Mesenteric fat pad (tissue), 1 donor: ENCODE measurements around the gene CNOT10. TPM values are rescaled to one million over a fixed set of nuclear protein-coding genes. Genes with fewer than 3 reads are reported as not detected.
"Not testable (repeated sequence)": the region's sequence is repeated elsewhere in the genome, so short reads cannot be mapped to it uniquely, and the experiment has no call there.

Experiments
- DNase-seq: peaks from one replicate; pipeline ENCODE4 v3.0.0-alpha.2; 2020; ENCODE audit warnings: low spot score
- long read RNA-seq: library from polyadenylated mRNA; unstranded; transcript quantifications from one replicate; pipeline ENCODE4 v2.0.0, GENCODE V29; 2020
- total RNA-seq: library from RNA; stranded (reverse); fragmentation: NEBNext Ultra II Directional; extraction: Animal tissue kit (Norgen Biotek cat#: 25700); gene quantifications from one replicate; pipeline ENCODE4 v1.2.1, GENCODE V29; 2021
- donor health status: DM: yes; HTN: yes; CAD: no.

CNOT10 gene
- total RNA-seq, result 26.0 TPM
- long read RNA-seq, transcript CNOT10-201 (19 exons, 2,815 nt), result major isoform, 16 of 46 reads
- long read RNA-seq, partial matches to known transcripts, result 8 of 46 reads
- long read RNA-seq, other reads (novel, unspliced or antisense), result 20 of 46 reads

DNA sequence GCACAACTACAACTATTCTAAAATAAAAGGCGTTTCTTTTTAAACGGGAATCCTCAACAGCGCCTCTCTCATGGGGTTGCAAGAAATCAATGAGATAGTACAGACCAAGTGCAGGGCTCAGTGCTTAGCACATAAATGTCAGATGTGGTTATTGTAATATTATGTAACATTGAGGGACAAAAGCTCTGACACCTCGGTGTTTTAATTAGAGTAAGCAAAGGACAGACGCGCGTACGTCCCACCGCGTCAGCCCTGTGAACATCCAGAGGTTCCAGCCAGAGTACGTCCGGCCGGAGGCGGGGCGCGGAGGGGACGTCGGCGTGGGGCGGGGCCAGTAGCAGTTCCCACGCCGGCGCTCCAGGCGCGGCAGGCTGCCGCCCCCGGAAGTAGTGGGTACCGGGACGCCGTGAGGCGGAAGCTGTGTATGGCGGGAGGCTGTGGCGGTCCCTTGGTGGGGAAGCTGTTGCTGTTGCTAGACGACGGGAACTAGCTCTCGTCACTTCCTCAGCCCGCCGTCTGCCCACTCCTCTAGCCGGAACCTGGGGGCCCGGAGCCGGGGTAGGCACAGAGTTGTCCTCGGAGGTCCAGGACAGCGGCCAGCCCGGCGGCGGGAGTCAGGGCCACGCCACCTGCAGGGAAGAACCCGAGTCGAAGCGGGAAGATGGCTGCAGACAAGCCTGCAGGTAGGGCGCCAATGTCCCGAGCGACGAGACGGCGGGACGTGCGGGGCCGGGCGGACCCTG is at the start of gene CNOT10:
Gene CNOT10 (plus strand): TSS at position 389 of the 743 bp plus-strand sequence. CDS start 273 bp downstream, at position 662.
- peak; percentile 99 for DNase-seq

DNA sequence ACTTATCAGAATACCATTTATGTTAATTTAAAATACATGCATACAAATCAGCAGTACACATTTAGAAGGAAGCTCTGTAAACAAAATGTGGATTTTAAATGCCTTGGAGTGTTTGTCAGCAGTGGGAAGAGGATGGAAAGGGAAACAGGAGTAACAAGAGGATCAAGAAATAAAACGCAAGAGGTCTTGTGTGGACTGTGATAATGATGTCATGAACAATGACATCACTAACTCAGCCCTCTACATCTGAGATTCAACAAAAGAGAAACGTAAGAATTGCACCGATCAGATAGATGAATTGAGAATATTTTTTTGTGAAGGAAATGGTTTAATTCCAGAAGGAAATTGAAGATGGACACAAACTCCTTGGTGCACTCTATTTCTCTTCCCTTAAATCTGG is 44.0 kb upstream of the CNOT10 start:
- no peak for DNase-seq

- no peak for DNase-seq
Measured at GRCh38 chr3:32641356-32641755, 43.6 kb upstream of the CNOT10 start.

- no peak for DNase-seq
Measured at GRCh38 chr3:32643354-32643753, 41.6 kb upstream of the CNOT10 start.

DNA sequence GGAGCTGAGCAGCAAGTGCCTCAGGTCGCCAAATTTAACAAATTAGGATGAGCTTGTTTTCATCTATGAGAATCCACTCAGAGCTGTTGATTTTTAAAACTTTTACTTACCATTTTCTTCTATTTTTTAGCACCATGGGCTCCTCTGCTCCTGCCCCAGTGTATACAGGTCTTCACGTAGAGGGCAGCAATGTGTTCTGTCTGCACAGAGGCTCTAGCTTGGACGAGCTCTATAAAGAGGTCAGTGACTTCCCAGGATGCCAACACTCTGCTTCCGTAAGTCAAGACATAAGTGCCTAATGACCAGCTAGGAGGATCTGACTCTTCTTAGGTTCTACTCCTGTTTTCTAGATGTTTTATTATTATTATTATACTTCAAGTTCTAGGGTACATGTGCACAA is 41.2 kb upstream of the CNOT10 start:
- no peak for DNase-seq

DNA sequence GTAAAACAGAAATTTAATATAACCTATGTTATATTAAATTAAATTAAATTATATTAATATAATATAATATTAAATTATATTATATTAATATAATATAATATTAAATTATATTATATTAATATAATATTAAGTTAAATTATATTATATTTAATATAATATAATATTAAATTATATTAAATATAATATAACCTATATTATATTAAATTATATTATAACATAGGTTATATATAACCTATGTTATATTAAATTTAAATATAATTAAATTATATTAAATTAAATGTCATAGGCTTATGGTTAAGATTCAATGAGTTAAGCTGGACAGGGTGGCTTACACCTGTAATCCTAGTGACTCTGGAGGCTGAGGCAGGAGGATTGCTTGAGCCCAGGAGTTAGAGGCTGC is 40.6 kb upstream of the CNOT10 start:
- no peak for DNase-seq

GRCh38 chr3:32646761-32647160 is 38.2 kb upstream of the CNOT10 start:
- DNase-seq, result no peak

DNA sequence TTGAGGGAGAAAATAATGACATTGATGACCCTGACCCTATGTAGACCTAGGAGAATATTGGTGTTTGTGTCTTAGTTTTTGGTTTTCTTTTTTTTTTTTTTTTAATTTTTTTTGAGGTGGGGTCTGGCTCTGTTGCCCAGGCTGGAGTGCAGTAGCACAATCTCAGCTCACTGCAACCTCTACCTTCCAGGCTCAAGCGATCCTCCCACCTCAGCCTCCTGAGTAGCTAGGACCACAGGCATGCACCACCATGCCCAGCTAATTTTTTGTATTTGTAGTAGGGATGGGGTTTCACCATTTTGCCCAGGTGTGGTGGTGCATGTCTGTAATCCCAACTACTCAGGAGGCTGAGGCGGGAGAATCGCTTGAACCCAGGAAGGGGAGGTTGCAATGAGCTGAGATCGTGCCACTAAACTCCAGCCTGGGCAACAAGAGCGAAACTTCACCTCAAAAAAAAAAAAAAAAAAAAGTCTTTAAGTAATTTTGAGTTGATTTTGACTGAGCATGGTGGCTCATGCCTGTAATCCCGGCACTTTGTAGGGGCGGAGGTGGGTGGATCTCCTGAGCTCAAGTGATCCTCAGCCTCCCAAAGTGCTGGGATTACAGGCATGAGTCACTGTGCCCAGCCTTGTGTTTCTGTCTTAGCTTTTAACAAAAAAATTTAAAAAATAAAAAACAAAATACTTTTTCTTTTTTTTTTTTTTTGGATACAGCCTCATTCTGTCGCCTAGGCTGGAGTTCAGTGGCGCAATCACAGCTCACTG is 32.5 kb upstream of the CNOT10 start:
- not testable (repeated sequence) for DNase-seq

- no peak for DNase-seq
Measured at GRCh38 chr3:32655167-32655566, 29.8 kb upstream of the CNOT10 start.

DNA sequence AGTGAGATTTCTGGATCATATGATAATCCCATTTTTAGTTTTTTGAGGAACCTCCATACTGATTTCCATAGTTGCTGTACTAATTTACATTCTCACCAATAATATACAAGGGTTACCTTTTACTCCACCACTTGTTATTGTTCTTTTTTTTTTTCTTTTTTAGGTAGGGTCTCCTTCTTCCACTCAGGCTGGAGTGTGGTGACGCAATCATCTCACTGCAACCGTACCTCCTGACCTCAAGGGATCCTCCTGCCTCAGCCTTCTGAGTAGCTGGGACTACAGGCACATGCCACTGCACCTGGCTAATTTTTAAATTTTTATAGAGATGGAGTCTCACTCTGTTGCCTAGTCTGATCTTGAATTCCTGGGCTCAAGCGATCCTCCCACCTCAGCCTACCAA is 24.4 kb upstream of the CNOT10 start:
- DNase-seq, result no peak

DNA sequence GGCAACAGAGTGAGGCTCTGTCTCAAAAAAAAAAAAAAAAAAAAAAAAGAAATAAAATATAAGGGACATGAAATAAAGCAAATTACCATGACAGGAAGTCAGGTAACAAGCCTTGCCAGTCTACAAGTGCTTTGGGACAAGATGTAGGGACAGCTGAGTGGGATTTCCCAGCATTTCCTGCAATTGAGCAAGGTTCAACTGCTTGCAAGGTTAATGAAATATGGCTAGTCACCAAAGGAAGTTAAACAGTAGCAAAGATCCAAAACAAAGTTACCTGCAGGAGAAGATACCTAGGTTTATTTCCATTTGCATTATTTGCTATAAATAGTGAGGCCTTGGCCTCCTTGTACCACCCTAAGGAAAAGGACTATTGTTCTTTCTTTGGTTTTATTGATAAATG is 22.3 kb upstream of the CNOT10 start:
- no peak for DNase-seq

- DNase-seq, result not testable (repeated sequence)
Measured at GRCh38 chr3:32664630-32665075, 20.3 kb upstream of the CNOT10 start.

DNA sequence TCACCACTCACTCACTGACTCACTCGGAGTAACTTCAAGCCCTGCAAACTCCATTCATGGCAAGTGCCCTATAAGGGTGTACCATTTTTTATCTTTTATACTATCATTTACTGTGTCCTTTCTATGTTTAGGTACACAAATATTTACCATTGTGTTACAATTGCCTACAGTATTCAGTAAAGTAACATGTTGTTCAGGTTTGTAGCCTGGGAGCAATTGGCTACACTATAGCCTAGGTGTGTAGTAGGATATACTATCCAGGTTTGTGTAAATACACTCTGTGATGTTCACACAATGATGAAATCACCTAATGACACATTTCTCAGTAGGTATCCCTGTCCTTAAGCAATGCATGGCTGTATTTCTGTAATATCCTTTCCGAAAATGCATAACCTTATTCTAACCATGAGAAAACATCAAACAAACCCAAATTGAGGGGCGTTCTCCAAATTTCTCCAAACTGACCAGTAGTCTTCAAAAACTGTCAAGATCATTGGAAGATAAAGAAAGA is 17.9 kb upstream of the CNOT10 start:
- no peak for DNase-seq

GRCh38 chr3:32669226-32669625 is 15.8 kb upstream of the CNOT10 start:
- DNase-seq, result not testable (repeated sequence)

DNA sequence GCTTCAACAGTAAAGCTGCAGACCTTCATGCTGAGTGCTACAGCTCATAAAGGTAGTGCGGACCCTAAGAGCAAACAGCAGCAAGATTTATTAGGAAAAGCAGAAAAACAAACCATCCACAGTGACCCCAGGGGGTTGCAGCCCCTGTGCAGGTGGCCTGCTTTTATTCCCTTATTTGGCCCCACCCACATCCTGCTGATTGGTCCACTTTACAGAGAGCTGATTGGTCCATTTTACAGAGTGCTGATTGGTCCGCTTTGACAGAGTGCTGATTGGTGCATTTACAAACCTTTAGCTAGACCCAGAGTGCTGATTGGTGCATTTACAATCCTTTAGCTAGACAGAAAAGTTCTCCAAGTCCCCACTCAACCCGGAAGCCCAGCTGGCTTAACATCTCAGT is 11.3 kb upstream of the CNOT10 start:
- DNase-seq, result not testable (repeated sequence)

DNA sequence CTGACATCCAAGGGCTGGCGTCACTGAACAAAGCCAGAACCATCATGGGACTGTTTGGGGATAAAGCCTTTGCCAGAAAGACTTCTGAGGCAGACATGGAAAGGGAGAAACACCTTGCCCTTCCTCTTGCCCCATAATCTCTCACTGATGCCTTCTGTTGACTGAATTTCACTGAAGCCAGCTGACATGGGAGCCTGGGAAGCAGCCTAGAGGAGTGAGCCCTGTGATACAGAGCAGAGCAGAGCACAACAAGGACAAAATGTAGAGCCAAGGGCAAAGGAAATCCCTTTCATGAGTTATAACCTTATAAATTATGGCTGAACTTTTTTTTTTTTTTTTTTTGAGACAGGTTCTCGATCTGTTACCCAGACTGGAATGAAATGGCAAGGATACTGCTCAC is 9.8 kb upstream of the CNOT10 start:
- no peak for DNase-seq

DNA sequence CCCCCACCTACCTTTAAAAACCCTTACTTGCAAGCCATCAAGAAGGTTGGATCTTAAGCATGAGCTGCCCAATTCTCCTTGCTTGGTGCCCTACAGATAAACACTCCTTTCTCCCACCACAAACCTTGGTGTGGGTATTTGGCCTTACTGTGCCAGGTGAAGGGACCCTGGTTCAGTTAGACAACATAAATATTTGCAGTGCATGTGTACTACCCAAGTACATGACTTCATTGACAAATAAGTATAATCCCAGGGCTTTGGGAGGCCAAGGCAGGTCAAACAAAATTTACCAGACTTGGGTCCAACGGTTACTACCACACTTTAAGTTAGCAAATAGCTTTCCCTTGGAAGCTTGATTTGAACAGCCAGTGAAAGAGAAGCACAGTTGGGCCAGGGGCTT is 9.3 kb upstream of the CNOT10 start:
- DNase-seq, result no peak

DNA sequence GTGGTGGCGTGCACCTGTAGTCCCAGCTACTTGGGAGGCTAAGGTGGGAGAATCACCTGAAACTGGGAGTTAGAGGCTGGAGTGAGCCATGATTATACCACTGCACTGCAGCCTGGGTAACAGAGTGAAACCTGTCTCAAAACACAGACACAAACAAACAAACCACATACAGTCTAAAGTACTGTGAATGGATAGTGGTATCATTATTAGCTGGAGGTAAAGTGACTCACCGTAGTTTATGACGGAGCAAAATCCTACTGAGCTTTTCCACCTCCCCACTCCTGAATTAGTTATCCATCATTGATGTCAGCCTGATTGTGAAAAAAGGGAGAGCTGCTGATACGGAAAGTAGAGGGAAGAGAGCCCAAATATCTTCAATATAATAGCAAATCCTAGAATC is 3.2 kb upstream of the CNOT10 start:
- DNase-seq, result no peak

- DNase-seq, result no peak
Measured at GRCh38 chr3:32684029-32684799, 774 bp upstream of the CNOT10 start.

- DNase-seq, result no peak
Measured at GRCh38 chr3:32685543-32686185, 676 bp downstream of the CNOT10 start.

GRCh38 chr3:32686713-32687112 is 1.7 kb downstream of the CNOT10 start:
- no peak for DNase-seq
